Measurements from ENCODE around the gene VSIG2.

Gene VSIG2

DNA sequence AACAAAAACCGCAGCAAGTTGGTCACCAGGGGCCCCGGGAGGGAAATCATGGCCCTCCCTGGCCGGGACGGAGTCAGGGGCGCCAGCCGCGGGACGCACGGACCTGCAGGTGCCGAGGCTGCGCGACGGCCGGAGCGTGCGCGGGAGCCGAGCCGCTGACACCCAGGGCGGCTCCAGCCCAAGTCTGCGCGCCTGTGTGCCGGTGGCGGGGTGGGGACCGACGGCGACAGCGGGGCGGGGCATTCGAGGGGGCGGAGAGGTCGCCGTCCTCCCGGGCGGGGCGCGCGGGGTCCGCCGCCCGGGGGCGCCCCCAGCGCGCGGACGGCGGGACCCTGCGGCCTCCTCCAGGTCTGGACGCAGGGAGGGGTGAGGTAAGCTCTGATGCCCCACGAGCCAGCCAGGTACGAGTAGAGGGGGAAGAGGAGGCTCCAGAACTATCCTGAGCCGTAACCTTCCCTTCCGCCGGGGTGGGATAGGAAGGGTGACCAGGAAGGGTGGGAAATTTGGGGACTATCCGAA, 10.1 kb upstream of the VSIG2 start, which contains the start of gene ESAM:
TSS of gene ESAM (minus strand) at position 186 of the 519 bp plus-strand sequence. CDS start at position 50, 136 bp downstream.
- H3K4me3 ChIP-seq = peak within 1 kb of the TSS; percentile 77 to 94
- H3K4me1 ChIP-seq = peaks cover 0 to 41% (median 29%) of the 10 kb centered on the region in 4 donors
- DNase-seq = peak in 1 of 2 donors; percentile 86
- H3K9me3 ChIP-seq = no peaks in the 10 kb centered on the region
- TF ChIP-seq, protein P1, sequence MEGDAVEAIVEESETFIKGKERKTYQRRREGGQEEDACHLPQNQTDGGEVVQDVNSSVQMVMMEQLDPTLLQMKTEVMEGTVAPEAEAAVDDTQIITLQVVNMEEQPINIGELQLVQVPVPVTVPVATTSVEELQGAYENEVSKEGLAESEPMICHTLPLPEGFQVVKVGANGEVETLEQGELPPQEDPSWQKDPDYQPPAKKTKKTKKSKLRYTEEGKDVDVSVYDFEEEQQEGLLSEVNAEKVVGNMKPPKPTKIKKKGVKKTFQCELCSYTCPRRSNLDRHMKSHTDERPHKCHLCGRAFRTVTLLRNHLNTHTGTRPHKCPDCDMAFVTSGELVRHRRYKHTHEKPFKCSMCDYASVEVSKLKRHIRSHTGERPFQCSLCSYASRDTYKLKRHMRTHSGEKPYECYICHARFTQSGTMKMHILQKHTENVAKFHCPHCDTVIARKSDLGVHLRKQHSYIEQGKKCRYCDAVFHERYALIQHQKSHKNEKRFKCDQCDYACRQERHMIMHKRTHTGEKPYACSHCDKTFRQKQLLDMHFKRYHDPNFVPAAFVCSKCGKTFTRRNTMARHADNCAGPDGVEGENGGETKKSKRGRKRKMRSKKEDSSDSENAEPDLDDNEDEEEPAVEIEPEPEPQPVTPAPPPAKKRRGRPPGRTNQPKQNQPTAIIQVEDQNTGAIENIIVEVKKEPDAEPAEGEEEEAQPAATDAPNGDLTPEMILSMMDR (IDR thresholded peaks at IDR 0.05) = no peak
- H3K27ac ChIP-seq = peak within 1 kb of the TSS; percentile 95 to 98
- no peaks in the 10 kb centered on the region for H3K27me3 ChIP-seq
- intact Hi-C loops (cut with DNase I; ENCODE audit: low total_unique reads) = loop anchor here (2.0 to 10.0 kb wide), 3 partner anchors 35 to 863 kb away; partner anchors contain the start of gene CHEK1
- H3K36me3 ChIP-seq = peaks cover 5 to 9% (median 7%) of the 10 kb centered on the region in 3 donors

DNA sequence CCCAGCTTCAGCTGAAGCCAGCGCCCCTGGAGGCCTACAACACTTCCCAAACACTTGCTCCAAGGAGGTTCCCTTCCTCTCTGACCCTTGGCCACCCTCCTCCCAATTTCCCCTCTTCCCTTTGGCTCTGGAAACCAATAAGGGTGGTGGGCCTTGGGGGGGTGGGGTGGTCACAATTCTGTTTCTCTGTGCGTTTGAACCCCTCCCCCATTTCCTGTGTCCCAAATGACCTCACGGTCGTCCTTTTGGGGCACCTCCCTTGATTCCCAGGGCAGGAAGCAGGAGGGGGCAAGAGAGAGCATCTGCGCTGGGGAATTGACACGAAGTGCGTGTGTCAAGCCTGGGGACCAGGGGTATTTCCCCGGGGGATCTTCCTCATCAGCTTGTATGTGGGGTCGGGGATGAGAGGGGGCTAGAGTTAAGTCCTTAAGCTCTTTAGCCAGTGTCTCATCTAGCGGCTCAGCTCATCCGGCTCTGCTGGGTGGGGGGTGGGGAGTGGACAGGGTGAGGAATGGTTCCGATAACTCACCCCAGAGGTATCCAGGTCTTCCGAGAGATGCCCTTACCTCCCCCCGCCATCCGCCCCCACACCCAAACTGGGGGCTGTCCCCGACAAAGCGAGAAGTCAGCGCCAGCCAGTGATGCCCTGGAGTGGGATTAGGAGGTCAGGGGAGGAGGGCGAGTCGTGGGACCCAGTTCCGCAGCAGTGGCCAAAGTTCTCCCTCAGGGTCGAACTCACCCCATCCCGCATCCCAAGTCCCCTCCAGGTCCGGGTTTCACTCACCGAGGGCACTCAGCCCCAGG, 9.4 kb upstream of the VSIG2 start:
- Histone ChIP-seq H3K27ac (peak overlapping the region; percentile 95 to 98), H3K4me1 (peaks cover 0 to 48% (median 33%) of the 10 kb centered on the region in 4 donors), H3K4me3 (peak overlapping the region; percentile 77 to 94), H3K36me3 (peaks cover 0 to 7% (median under 1%) of the 10 kb centered on the region in 3 donors), H3K9me3 (no peaks in the 10 kb centered on the region), H3K27me3 (no peaks in the 10 kb centered on the region)
- intact Hi-C loops (cut with DNase I; ENCODE audit: low total_unique reads) = loop anchor here (2.0 to 10.0 kb wide), 3 partner anchors 36 to 863 kb away; partner anchors contain the start of gene CHEK1
- TF ChIP-seq, protein P1 (IDR thresholded peaks at IDR 0.05) = no peak
- no peak for DNase-seq

DNA sequence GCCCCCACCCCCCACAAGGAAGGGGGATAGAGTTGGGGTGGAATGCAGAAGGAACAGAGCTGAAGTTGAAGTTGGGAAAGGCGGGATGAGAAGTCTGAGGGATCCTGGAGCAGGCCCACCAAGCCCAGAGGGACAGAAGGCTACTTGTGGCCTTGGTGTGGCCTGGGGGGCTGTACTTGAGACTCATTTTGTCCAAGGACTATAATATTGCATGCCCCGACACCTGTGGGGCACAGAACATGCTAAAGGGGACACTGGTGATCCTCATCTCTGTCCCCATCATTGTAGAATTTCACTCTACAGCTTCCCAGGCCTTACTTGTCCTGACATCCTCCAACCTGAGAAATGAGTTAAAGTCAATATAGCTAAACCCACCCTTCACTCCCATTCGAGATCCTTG, 8.8 kb upstream of the VSIG2 start:
- TF ChIP-seq, protein P1 (IDR thresholded peaks at IDR 0.05) = no peak
- H3K36me3 ChIP-seq = peaks cover 0 to 10% (median 7%) of the 10 kb centered on the region in 3 donors
- no peaks in the 10 kb centered on the region for H3K9me3 ChIP-seq
- H3K4me3 ChIP-seq = peak overlapping the region; percentile 77 to 94
- no peaks in the 10 kb centered on the region for H3K27me3 ChIP-seq
- no peak for DNase-seq
- peaks cover 0 to 54% (median 36%) of the 10 kb centered on the region in 4 donors for H3K4me1 ChIP-seq
- peak overlapping the region; percentile 95 to 98 for H3K27ac ChIP-seq
- intact Hi-C loops (cut with DNase I; ENCODE audit: low total_unique reads) = loop anchor here (5.0 to 10.0 kb wide), 2 partner anchors 36 to 864 kb away; partner anchors contain the start of gene CHEK1

DNA sequence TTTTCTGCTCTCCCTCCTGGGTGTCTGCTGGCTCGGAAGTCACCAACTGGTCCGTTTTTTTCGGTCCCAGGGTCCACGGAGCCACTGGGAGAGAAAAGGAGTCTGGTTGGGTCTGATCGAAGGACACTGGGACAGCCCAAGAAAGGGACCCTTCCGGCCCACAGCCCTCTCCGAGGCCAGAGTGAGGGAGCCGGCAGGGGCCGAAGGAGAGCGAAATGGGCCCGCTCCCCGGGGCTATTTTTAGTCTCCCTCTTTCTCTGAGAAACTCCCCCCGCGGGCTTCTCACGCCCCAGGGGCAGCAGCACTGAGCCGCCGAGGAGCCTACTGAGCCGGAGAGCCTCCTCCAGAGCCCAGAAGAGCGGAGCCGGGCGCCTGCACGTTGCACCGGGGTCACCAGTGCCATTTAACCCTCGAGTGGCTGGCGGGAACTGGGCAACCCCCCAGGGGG, 8.2 kb upstream of the VSIG2 start:
- Histone ChIP-seq H3K9me3 (no peaks in the 10 kb centered on the region), H3K27me3 (no peaks in the 10 kb centered on the region), H3K4me1 (peaks cover 0 to 58% (median 38%) of the 10 kb centered on the region in 4 donors), H3K4me3 (peak overlapping the region; percentile 77 to 94), H3K27ac (peak overlapping the region; percentile 95 to 98), H3K36me3 (peaks cover 0 to 10% (median 8%) of the 10 kb centered on the region in 3 donors)
- DNase-seq = peak in 1 of 2 donors; percentile 88
- TF ChIP-seq, protein P1 (IDR thresholded peaks at IDR 0.05) = no peak
- intact Hi-C loops (cut with DNase I; ENCODE audit: low total_unique reads) = loop anchor here (5.0 to 10.0 kb wide), 2 partner anchors 37 to 865 kb away; partner anchors contain the start of gene CHEK1

Data from tibial artery (tissue), 4 donors.